Kidney epithelial cell (primary cell): ENCODE data around the gene DCTN4. TPM values are rescaled to one million over a fixed set of nuclear protein-coding genes. Genes with fewer than 3 reads are reported as not detected.

Experiments used
- DNase-seq: peaks from one replicate; pipeline ENCODE4 v3.0.0-alpha.2; 2010; ENCODE audit warnings: low read depth
- H3K27me3 ChIP-seq: 2 replicates; pipeline ENCODE4 v1.6.0; 2011; ENCODE audit warnings: low read length; ENCODE audit not compliant: control insufficient read depth, insufficient read depth
- H3K36me3 ChIP-seq: 2 replicates; pipeline ENCODE4 v1.5.1; 2011; ENCODE audit warnings: low read length; ENCODE audit not compliant: control insufficient read depth, insufficient read depth
- H3K4me3 ChIP-seq: 2 replicates; pipeline ENCODE4 v1.5.1; 2011; ENCODE audit warnings: low read depth, mild to moderate bottlenecking, control low read depth, low read length
- CTCF ChIP-seq: IDR thresholded peaks from 2 replicates; pipeline ENCODE4 v1.5.1; 2011; ENCODE audit warnings: mild to moderate bottlenecking, moderate library complexity, low read length, control low read depth, inconsistent platforms; ENCODE audit not compliant: insufficient read depth, poor library complexity, severe bottlenecking
- total RNA-seq: library from RNA; depleted of rRNA; stranded (reverse); fragments of >200 nt; gene quantifications from 2 replicates; pipeline ENCODE4 v1.2.3, GENCODE V29; 2015

The DCTN4 gene
- total RNA-seq, 1 donor from 2014 or later, result 54.0 TPM

- H3K27me3 ChIP-seq, result no peaks in the 10 kb centered on the region
- no peak overlapping the region for H3K4me3 ChIP-seq
- no peak for TF ChIP-seq CTCF
- H3K36me3 ChIP-seq, result no peaks in the 10 kb centered on the region
- no peak for DNase-seq
Measured at GRCh38 chr5:150785950-150786349, 27.1 kb upstream of the DCTN4 start.

- Histone ChIP-seq H3K27me3 (no peaks in the 10 kb centered on the region), H3K4me3 (no peak overlapping the region), H3K36me3 (no peaks in the 10 kb centered on the region)
- no peak for DNase-seq
- TF ChIP-seq CTCF, result no peak
Measured at GRCh38 chr5:150783422-150783928, 24.7 kb upstream of the DCTN4 start.

GRCh38 chr5:150782850-150783249 lies 24.0 kb upstream of the DCTN4 start:
- Histone ChIP-seq H3K36me3 (no peaks in the 10 kb centered on the region), H3K27me3 (no peaks in the 10 kb centered on the region), H3K4me3 (no peak overlapping the region)
- DNase-seq, result no peak
- TF ChIP-seq CTCF, result no peak

- no peak for DNase-seq
- TF ChIP-seq CTCF, result no peak
- no peak overlapping the region for H3K4me3 ChIP-seq
Measured at GRCh38 chr5:150781706-150782614, 23.1 kb upstream of the DCTN4 start.

GRCh38 chr5:150780816-150781221 lies 22.0 kb upstream of the DCTN4 start:
- Histone ChIP-seq H3K4me3 (no peak overlapping the region), H3K36me3 (no peaks in the 10 kb centered on the region), H3K27me3 (no peaks in the 10 kb centered on the region)
- no peak for TF ChIP-seq CTCF
- DNase-seq, result no peak

More at GRCh38 chr5:150781706-150782614, 23.1 kb upstream of the DCTN4 start:
- Histone ChIP-seq H3K27me3 (no peaks in the 10 kb centered on the region), H3K36me3 (no peaks in the 10 kb centered on the region)
